HG03354 (cell line): ENCODE results near the gene NAV1.
"Not testable (repeated sequence)": the region's sequence is repeated elsewhere in the genome, so short reads cannot be mapped to it uniquely, and the experiment has no call there.

Experiments used
- ATAC-seq: cut with Tn5 transposase; IDR thresholded peaks from one replicate; pipeline ENCODE4 v1.9.1; 2021; ENCODE audit warnings: mild to moderate bottlenecking; ENCODE audit not compliant: unreplicated experiment, poor library complexity, severe bottlenecking

Gene NAV1

DNA sequence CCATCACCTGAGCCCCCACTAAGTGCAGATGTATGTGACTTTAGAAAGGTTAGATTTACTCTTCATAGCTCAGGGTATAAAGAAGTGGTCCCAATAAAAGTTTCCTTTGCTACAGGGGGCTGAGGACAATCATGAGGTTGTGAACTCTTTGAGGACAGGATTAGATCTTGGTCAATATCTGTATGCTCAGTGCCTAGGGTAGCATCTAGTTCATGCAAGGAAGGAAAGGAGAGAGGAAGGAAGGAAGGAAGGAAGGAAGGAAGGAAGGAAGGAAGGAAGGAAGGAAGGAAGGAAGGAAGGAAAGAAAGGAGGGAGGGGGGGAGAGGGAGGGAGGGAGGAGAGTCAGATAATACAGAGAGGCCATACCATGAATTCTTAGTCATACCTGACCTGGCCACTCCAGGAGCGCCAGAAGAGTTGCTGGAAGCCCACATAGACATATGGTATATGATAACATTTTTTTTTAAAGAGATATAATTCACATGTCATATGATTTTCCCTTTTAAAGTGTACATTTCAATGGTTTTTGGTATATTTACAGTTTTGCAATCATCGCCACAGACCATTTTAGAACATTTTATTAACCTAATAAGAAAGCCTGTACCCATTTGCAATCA lies 22.3 kb upstream of the NAV1 start:
- no peak for ATAC-seq

DNA sequence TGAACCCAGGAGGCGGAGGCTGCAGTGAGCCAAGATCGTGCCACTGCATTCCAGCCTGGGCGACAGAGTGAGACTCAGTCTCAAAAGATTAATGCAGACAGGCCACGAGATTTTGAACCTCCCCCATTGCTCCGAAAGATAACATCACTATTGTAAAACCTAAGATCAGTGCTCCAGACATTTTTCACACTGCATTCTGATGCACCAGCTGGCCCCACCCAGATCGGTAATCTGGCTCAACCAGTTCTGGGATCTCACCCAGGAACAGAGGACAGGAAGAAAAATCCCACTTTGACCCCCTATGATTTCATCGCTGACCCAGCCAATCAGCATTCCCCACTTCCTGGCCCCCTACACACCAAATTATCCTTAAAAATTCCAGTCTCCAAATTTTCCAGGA lies 21.3 kb upstream of the NAV1 start:
- ATAC-seq: no peak

DNA sequence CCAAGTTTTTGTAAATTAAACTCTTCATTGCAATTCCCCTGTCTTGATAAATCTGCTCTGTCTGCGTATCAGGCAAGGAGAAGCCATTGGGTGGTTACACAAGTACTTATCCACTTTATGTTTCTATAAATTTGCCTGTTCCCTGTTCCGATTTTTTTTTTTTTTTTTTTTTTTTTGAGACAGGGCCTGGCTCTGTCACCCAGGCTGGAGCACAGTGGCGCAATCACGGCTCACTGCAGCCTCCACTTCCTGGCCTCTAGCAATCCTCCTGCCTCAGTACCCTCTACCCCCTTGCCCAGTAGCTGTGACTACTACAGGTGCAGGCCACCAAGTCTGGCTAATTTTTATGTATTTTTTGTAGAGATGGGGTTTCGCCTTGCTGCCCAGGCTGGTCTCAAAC lies 20.9 kb upstream of the NAV1 start:
- no peak for ATAC-seq

DNA sequence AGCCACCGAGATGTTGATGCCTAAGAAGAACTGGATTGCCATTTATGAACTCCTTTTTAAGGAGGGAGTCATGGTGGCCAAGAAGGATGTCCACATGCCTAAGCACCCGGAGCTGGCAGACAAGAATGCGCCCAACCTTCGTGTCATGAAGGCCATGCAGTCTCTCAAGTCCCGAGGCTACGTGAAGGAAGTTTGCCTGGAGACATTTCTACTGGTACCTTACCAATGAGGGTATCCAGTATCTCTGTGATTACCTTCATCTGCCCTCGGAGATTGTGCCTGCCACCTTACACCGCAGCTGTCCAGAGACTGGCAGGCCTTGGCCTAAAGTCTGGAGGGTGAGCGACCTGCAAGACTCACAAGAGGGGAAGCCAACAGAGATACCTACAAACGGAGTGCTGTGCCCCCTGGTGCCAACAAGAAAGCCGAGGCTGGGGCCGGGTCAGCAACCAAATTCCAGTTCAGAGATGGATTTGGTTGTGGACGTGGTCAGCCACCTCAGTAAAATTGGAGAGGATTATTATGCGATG lies 18.8 kb upstream of the NAV1 start:
- ATAC-seq: not testable (repeated sequence)

DNA sequence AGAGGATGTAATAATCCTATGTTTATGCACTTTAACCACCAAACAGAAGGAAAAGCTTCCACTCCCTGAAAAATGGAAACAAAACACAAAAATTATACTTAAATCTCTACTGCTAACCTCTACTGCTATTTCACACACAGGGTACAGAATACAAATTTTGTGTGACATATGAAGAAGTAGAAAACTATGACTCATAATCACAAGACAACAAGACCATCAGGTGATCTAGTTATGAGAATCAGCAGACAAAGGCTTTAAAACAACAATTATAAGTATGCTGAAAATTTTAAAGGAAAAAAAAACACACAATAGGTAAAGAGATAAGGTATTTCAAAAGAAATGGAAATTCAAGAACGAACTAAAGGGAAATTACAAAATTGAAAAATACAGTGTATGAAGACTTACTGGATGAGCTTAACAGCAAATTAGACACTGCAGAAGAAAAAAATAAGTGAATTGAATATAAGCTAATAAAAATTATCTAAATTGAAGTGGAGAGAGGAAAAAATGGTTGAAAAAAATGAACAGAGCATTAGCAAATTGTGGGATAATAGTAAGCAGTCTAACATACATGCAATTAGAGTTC lies 13.6 kb upstream of the NAV1 start:
- ATAC-seq: no peak

DNA sequence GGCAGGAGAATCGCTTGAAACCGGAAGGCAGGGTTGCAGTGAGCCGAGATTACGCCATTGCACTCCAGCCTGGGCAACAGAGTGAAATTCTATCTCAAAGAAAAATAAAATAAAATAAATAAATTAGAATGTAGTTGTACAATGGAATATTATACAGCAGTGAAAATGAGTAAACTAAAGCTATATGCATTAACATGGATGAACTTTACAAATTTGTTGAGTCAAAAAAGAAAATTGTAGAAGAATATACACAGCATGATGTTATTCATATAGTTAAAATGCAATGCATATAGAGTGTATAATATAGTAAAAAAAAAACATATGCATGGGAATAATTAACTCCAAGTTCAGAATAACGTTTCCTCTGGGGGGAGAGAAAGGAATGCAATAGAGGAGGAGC lies 11.0 kb upstream of the NAV1 start:
- ATAC-seq: no peak

DNA sequence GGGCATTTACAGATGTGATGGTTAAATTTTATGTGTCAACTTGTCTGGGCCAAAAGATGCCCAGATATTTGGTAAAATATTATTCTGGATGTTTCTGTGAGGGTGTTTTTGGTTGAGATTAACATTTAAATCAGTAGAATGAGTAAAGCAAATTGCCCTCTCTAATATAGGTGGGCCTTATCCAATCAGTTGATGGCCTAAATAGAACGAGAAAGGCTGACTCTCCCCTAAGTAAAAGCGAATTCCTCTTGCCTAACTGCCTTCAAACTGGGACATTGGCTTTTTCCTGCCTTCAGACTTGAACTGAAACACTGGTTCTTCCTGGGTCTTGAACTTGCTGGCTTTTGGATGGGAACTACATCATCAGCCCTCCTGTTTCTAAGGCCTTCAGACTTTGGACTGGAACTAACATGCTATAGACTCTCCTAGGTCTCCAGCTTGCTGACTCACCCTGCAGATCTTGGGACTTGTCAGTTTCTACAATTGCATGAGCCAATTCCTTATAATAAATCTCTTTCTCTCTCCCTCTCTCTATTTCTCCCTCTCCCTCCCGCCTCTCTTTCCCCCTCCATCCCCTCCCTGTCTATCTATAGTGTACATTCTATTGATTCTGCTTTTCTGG lies 10.2 kb upstream of the NAV1 start:
- ATAC-seq: no peak

DNA sequence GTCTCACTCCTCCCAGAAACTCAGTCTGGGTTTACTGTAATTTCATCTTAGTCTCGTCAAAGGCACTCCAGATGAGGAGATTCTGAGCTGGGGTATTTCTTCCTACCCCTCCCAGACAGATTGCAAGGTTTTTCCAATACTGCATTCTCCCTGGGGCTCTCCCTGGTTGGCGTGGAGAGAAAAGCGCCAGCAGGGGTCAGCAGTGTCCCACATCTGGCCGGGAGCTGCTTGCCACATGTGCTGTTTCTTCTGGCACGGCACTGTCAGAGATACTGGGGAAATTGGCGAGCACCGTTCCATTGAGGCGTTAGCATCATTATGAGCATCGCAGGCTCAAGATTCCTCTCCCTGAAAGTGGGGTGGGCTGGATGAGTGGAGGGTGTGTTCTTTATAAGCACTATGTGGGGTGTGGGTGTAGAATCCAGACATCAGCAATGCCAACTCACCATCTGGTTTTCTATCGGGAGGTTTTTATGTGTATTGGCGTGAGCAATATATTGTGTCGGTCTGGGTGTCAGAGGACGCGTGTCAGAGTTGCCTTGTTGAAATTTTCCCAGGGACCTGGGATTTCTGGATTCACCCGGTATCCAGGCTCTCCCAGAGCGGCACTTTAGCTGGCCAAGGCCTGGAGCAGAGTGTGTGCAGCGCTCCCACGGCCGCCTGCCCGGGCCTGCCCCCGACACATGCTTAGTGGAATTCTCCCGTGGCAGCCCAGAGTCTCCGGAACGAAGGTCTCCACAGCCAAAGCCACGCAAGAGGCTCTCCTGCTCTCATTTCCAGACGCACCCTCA lies 8.0 kb upstream of the NAV1 start:
- no peak for ATAC-seq

DNA sequence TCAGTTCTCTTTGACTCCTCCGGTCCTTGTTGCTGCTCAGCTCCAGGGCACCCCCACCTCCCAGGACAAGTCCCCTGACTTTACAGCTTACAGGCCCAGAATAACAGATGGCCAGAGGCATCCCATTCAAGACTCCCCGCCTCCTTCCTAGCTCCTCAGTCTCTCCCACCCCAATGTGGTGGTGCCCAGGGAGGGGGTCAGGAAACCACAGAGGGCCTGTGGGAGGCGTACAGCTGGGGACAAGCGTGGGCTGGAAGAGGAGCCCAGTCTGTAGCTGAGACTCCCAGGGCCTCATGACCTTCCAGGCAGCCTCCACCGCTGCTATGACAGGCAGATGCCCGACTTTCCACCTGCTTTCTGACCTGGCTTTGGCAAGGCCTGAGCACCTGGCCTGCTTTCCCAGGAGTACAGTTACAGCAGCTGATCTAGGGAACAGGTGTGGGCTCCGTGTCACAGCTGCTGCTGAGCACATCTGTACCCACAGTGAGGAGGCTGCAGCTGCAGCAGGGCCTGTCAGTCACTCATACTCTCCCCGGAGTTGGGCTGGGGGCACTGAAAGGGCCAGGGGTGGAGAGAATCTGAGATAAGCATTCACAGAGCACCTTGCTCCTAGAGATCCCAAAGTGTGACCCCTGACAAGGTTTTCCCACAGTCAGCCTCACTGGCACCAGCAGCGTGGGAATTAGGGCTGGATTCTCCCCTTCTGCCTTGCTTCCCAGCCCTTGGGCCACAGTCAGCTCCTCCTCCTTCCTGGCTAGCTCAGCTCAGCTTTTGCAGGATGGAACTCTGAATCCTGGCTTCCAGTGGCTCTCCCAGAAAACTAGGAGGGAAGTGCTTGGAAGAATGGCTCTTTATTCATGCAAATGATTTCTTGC lies 7.1 kb upstream of the NAV1 start:
- no peak for ATAC-seq

DNA sequence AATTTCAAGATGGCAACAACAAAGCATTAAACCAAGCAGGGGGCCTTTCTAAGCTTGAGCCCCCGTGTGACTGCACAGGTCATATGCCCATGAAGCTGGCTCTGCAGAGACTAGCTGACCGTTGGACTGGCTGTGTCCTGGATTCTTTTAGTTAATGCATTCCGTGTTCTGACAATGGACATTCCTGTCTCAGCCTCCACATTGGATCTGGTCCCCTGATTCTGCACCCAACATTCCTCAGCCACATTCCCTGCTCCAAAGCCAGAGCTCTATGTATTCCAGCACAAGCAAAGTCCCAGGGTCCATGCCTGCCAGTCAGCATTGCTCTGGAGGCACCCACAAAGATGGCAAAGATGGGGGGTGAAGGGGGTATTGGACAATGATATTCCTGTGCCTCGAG lies 5.1 kb upstream of the NAV1 start:
- ATAC-seq: no peak

DNA sequence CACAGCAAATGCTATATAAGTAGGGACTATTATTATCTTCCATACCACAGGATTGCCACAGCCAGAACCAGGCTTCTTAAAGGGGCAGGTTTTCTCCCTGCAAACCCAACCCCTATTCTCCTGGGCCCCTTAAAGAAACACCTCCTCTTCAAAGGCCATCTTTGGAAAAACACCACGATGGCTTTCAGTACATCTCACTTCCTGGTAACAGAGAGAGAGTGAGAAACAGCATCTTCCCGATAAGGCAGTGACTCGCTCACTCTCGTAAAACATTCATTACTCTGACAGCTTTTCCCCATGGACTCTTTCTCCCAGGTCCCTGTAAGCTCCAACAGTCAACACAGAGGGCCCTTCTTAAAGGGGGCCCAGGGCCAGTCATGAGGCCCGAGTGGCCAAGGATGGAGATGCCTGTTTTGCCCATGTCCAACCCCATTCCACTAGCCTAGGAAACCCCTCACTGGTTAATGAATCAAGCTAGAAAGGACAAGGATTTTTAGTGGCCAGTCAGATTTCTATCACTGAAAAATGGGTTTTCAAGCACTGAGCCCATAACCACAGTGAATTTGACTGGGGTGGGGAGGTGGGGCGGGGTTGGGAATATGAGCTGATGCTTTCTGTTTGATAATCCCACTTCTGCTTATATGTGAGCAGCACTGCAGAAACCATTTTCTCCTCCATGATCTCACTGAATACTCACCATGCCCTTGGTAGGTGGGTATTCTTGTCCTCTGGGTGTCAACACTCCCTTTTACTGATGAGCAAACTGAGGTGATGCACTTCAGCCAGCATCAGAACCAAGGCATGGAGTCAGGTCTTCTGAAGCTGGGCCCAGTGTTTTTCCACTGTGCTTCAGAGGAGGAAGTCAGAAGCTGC lies 3.6 kb upstream of the NAV1 start:
- no peak for ATAC-seq

DNA sequence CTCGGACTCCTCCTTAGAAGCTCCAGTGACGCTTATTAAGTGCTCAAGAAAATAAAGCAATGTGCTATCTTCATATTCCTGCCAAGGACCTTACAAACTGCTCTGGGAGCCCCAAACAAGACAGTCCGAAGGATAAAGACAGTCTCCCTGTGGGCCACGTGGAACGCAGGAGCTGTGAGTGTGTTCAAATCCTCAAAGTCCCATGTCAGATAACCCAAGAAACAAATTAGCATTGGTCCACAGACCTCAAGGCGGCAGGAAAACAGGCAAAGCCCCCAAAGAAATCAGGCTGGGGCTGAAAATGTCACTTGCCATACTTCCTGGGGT lies 3.0 kb upstream of the NAV1 start:
- ATAC-seq: no peak

DNA sequence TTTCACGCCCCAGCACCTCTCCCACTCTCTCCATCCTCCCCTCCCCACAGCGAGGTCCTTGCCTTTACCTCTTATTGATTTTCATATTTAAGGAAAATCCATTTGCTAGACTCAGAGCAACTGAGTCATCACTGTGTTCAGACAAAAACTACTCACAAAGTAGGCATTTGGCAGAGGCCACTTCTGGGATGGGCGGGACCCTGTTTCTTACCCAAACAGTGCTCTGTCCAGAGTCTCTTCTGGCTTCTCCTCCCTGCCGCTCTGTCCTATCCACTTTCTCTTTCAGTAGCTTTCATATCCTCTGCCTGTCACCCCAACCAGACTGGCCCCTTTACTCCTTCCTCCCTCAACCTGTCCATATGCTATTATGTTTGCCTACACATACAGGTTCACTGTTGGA lies 2.4 kb upstream of the NAV1 start:
- no peak for ATAC-seq

DNA sequence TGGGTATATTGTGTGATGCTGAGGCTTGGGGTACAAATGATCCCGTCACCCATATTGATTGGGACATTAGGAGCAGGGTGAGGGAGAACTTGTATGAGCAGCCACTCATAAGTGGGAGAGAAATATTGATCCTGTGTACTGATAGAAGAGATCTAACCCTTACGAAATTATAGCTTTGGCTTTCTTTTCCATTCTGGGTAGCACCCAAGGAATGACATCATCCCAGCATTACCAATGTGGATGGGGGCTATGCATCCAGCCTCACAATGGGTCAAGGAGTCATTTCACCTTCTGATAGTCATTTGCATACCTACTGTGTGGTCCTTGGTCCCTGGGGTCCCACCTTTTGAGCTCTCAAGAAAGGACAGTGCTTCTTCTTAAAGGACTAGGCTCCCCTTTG lies 1.9 kb upstream of the NAV1 start:
- ATAC-seq: no peak

DNA sequence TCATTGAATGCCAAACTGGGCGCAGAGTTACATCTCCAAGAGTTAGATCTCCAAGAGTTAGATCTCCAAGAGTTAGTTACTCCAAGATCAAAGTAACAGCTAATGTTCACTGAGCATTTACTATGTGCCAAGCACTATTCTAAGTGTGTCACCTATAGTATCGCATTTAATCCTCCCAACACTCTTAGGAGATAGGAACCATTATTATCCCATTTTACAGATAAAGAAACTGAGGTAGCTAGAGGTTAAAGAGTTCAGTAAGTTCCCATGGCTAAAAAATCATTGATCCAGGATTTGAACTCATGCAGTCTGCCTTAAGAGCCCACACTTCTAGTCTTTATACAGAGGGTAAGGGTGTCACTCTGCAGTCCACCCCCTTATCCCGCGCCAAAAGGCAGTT lies 1.5 kb upstream of the NAV1 start:
- no peak for ATAC-seq

DNA sequence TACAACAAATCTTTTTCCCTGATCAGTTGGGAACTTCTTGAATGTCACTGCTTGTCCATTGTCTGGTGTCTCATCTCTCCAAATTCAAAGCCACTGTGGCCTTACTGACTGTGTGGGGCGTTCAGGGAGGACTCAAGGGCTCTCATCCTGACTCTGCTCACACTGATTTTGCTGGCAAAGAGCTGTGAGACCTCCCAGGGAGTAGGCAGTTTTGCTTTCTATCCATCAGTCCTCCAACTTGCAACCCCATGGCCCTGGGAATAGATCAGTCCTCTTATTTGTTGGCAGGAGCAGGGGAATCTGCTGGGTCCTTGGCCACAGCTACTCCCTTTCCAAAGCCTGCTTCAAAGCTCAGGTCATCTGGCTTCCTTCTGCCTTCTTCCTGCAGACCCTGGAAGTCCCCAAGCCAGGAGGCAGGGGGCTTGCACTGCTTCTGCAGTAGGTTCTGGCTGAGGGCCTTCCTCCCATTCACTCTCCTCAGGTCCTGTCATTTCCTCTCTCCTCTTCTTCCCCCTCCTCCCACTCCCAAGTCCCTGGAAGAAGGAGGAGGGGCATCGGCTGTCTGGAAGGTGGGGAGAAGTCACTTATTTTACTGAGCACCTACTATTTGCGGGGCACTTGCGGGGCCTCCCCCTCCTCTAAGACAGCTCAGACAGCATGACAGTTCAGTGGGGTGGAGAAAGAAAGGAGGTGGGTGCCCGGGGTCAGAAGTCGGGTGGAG lies 876 bp upstream of the NAV1 start:
- ATAC-seq: no peak

DNA sequence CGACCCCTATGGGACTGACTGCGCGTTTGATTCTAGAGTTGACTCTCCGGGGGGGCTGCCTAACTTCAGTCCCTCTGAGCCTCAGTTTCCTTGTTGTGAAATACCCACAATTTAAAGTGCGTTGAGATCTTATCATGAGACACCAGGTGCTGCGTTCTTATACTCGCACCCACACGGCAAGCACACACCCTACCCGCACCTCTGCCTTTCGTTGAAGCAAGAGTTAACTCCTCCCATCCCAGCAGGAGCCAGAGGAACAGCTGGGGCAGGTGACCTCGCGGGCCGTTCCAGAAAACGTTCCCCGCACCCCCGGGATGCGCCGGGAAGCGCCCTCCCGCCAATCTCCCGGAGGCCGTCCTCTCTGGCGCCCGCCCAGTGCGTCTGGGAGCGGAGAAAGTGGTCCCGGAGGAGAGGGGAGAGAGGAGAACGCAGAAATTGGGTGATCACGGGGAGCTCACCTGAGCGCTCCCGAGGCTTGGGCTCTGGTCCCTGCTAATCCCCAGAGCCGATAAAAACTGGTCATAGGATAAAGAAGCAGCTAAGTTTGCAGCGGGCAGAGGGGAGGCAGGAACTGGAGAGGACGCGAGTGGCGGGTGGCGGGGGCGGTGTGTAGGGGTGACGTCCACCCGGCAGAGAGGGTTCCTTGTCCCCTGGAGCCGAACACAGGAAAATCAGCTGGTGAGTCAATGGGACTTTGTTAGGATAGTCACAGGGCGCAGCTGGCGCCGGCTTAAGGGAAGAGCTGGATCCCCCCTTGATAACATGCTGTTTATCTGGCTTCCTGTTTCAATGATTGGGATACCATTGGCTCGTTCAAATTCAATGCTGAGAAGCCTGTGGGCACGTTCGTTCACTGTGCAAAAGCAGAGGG lies 869 bp downstream of the NAV1 start:
- no peak for ATAC-seq
